Activated T-cell treated with anti-CD3 and anti-CD28 coated beads for 1 hour (primary cell): ENCODE results near the gene CUBN.

Experiments used
- DNase-seq: peaks from one replicate; pipeline ENCODE4 v3.0.0-alpha.2; 2020; ENCODE audit warnings: low read depth

Gene CUBN

GRCh38 chr10:16950656-16951601 lies 178.7 kb downstream of the CUBN start:
- DNase-seq, result no peak

- no peak for DNase-seq
These were observed 179.8 kb downstream of the CUBN start for GRCh38 chr10:16949816-16950215.

GRCh38 chr10:16948361-16948760 lies 181.2 kb downstream of the CUBN start:
- peak; percentile 14 for DNase-seq

GRCh38 chr10:16947069-16947468 lies 182.5 kb downstream of the CUBN start:
- no peak for DNase-seq

- no peak for DNase-seq
These were observed 184.0 kb downstream of the CUBN start for GRCh38 chr10:16945593-16945992.

- DNase-seq, result no peak
These were observed 184.6 kb downstream of the CUBN start for GRCh38 chr10:16944986-16945385.

GRCh38 chr10:16944402-16944801 lies 185.2 kb downstream of the CUBN start:
- no peak for DNase-seq

GRCh38 chr10:16943295-16944285 lies 186.0 kb downstream of the CUBN start:
- no peak for DNase-seq

- no peak for DNase-seq
These were observed 187.1 kb downstream of the CUBN start for GRCh38 chr10:16942381-16943078.

GRCh38 chr10:16941870-16942269 lies 187.7 kb downstream of the CUBN start:
- no peak for DNase-seq

GRCh38 chr10:16941067-16941466 lies 188.5 kb downstream of the CUBN start:
- no peak for DNase-seq

- no peak for DNase-seq
These were observed 190.7 kb downstream of the CUBN start for GRCh38 chr10:16938952-16939351.

- no peak for DNase-seq
These were observed 195.2 kb downstream of the CUBN start for GRCh38 chr10:16934461-16934860.

GRCh38 chr10:16933783-16934182 lies 195.8 kb downstream of the CUBN start:
- DNase-seq, result no peak

- DNase-seq, result no peak
These were observed 197.7 kb downstream of the CUBN start for GRCh38 chr10:16931930-16932329.

GRCh38 chr10:16930540-16930939 lies 199.1 kb downstream of the CUBN start:
- no peak for DNase-seq

GRCh38 chr10:16929069-16929468 lies 200.5 kb downstream of the CUBN start:
- no peak for DNase-seq

GRCh38 chr10:16927546-16927945 lies 202.1 kb downstream of the CUBN start:
- DNase-seq, result no peak

- no peak for DNase-seq
These were observed 205.9 kb downstream of the CUBN start for GRCh38 chr10:16923726-16924125.

- no peak for DNase-seq
These were observed 206.3 kb downstream of the CUBN start for GRCh38 chr10:16923309-16923708.

GRCh38 chr10:16919121-16919982 lies 210.3 kb downstream of the CUBN start:
- no peak for DNase-seq
